SK-N-SH (cell line): ENCODE results near the gene IL36G. TPM values are rescaled to one million over a fixed set of nuclear protein-coding genes. Genes with fewer than 3 reads are reported as not detected.
A peak's percentile ranks its signal among the peaks of the same experiment; 100 is the strongest.

Experiments
- CTCF ChIA-PET: fragments of 300-600, 350-600 bp; formaldehyde crosslinking; extraction: SDS; loops from one replicate; lab custom pipeline; 2021; lab: Yijun Ruan, JAX
- POLR2A ChIA-PET: fragments of 350-600 bp; sonication (Branson Sonifier 250); formaldehyde crosslinking; extraction: SDS; loops from one replicate; lab custom pipeline; 2020; ENCODE audit warnings: antibody characterized with exemption, inconsistent platforms; lab: Yijun Ruan, JAX
- DNase-seq: peaks from one replicate; pipeline ENCODE4 v3.0.0; 2012
- H2AFZ ChIP-seq: fragments of 200-600 bp; sonication (generic); 2 replicates; pipeline ENCODE4 v1.8.1; 2016; ENCODE audit warnings: antibody characterized with exemption, mild to moderate bottlenecking, low read depth
- H3F3A ChIP-seq: fragments of 200-600 bp; sonication (generic); replicated peaks from 2 replicates; pipeline ENCODE3; 2016; ENCODE audit warnings: antibody characterized with exemption, mild to moderate bottlenecking; ENCODE audit not compliant: insufficient read depth
- H3K27ac ChIP-seq, 2 experiments: fragments of 200-500 bp in 1 of 2; fragments of 200-600 bp in 1 of 2; sonication (Bioruptor generic) in 1 of 2; sonication (generic), shearing (Covaris generic) in 1 of 2; 2 replicates each; pipeline versions ENCODE4 v1.5.1 to v1.6.1; 2014 to 2016; ENCODE audit warnings: low read depth in 2 of 2, inconsistent platforms in 1 of 2, low read length in 1 of 2, mild to moderate bottlenecking in 1 of 2, mixed read lengths in 1 of 2
- H3K27me3 ChIP-seq: fragments of 200-600 bp; sonication (generic), shearing (Covaris generic); 2 replicates; pipeline ENCODE4 v1.6.1; 2016; ENCODE audit warnings: mixed run types; ENCODE audit not compliant: insufficient read depth
- H3K36me3 ChIP-seq, 2 experiments: fragments of 200-500 bp in 1 of 2; fragments of 200-600 bp in 1 of 2; sonication (Bioruptor generic) in 1 of 2; sonication (generic) in 1 of 2; replicated peaks in 1 of 2; 2 replicates each; pipeline versions ENCODE3 to v1.5.1; 2014 to 2016; ENCODE audit warnings: low read length in 1 of 2, mild to moderate bottlenecking in 1 of 2; ENCODE audit not compliant: insufficient read depth in 2 of 2, control insufficient read depth in 1 of 2
- H3K4me1 ChIP-seq, 2 experiments: fragments of 200-500 bp in 1 of 2; fragments of 200-600 bp in 1 of 2; sonication (Bioruptor generic) in 1 of 2; sonication (generic), shearing (Covaris generic) in 1 of 2; 2 replicates each; pipeline versions ENCODE4 v1.5.1 to v1.6.1; 2014 to 2016; ENCODE audit warnings: low read depth in 1 of 2, low read length in 1 of 2, mixed run types in 1 of 2; ENCODE audit not compliant: insufficient read depth in 2 of 2, control insufficient read depth in 1 of 2
- H3K4me2 ChIP-seq: fragments of 200-600 bp; sonication (generic), shearing (Covaris generic); 2 replicates; pipeline ENCODE4 v1.6.1; 2017; ENCODE audit warnings: mixed run types
- H3K4me3 ChIP-seq, 2 experiments: fragments of 200-500 bp in 1 of 2; fragments of 200-600 bp in 1 of 2; sonication (Bioruptor generic) in 1 of 2; sonication (generic), shearing (Covaris generic) in 1 of 2; 2 replicates each; pipeline versions ENCODE4 v1.5.1 to v1.8.1; 2014 to 2016; ENCODE audit warnings: low read depth in 2 of 2, inconsistent platforms in 1 of 2, low read length in 1 of 2, mild to moderate bottlenecking in 1 of 2, mixed read lengths in 1 of 2, moderate library complexity in 1 of 2
- H3K79me2 ChIP-seq: fragments of 200-600 bp; sonication (generic); 2 replicates; pipeline ENCODE4 v1.8.1; 2017; ENCODE audit warnings: mild to moderate bottlenecking; ENCODE audit not compliant: insufficient read depth
- H3K9ac ChIP-seq: fragments of 200-600 bp; sonication (generic); 2 replicates; pipeline ENCODE4 v1.6.1; 2017; ENCODE audit warnings: mixed run types
- H3K9me2 ChIP-seq: fragments of 200-600 bp; sonication (generic); 2 replicates; pipeline ENCODE4 v1.6.1; 2017; ENCODE audit warnings: mixed run types
- H3K9me3 ChIP-seq: fragments of 200-600 bp; sonication (generic); 2 replicates; pipeline ENCODE4 v1.6.1; 2017; ENCODE audit warnings: mixed run types, mild to moderate bottlenecking, moderate library complexity
- H4K20me1 ChIP-seq: fragments of 200-600 bp; sonication (generic); 2 replicates; pipeline ENCODE4 v1.6.1; 2017; ENCODE audit warnings: mild to moderate bottlenecking, mixed run types; ENCODE audit not compliant: insufficient read depth
- CHD2 ChIP-seq: fragments of 150-350 bp; IDR thresholded peaks from 2 replicates; pipeline ENCODE4 v1.6.1; 2018; ENCODE audit warnings: low read length; ENCODE audit not compliant: partially characterized antibody
- CTCF ChIP-seq: fragments of 200-600 bp; sonication (generic); IDR thresholded peaks from 2 replicates; pipeline ENCODE4 v1.6.1; 2017; ENCODE audit warnings: antibody characterized with exemption, mild to moderate bottlenecking, moderate library complexity
- FOSL2 ChIP-seq: IDR thresholded peaks from 2 replicates; pipeline ENCODE4 v1.4.0; 2012; ENCODE audit warnings: low read depth, mild to moderate bottlenecking, moderate library complexity, borderline replicate concordance
- GABPA ChIP-seq: IDR thresholded peaks from 2 replicates; pipeline ENCODE4 v1.4.0; 2012; ENCODE audit warnings: low read depth, mild to moderate bottlenecking
- IRF3 ChIP-seq: fragments of 150-350 bp; IDR thresholded peaks from 2 replicates; pipeline ENCODE4 v1.6.1; 2016; ENCODE audit warnings: mild to moderate bottlenecking, low read depth, low read length
- JUND ChIP-seq: IDR thresholded peaks from 2 replicates; pipeline ENCODE4 v1.4.0; 2012
- MEF2A ChIP-seq: IDR thresholded peaks from 2 replicates; pipeline ENCODE4 v1.4.0; 2012; ENCODE audit warnings: low read depth, borderline replicate concordance
- NRF1 ChIP-seq: IDR thresholded peaks from 2 replicates; pipeline ENCODE4 v1.6.1; 2012; ENCODE audit warnings: low read depth, mild to moderate bottlenecking, low read length
- POLR2AphosphoS5 ChIP-seq: IDR thresholded peaks from 2 replicates; pipeline ENCODE4 v1.6.1; 2012; ENCODE audit warnings: low read depth, low read length
- RAD21 ChIP-seq: IDR thresholded peaks from 2 replicates; pipeline ENCODE4 v1.6.1; 2012; ENCODE audit warnings: mild to moderate bottlenecking, low read length
- RCOR1 ChIP-seq: fragments of 150-350 bp; IDR thresholded peaks from 2 replicates; pipeline ENCODE4 v1.6.1; 2017; ENCODE audit warnings: antibody characterized with exemption, low read length
- REST ChIP-seq: IDR thresholded peaks from 2 replicates; pipeline ENCODE4 v1.6.1; 2012; ENCODE audit warnings: mild to moderate bottlenecking, low read depth, low read length, moderate library complexity
- TAF1 ChIP-seq: IDR thresholded peaks from 2 replicates; pipeline ENCODE4 v1.6.1; 2012; ENCODE audit warnings: low read depth, mild to moderate bottlenecking, low read length, moderate library complexity, borderline replicate concordance
- TCF12 ChIP-seq: IDR thresholded peaks from 2 replicates; pipeline ENCODE4 v1.4.0; 2012
- TEAD4 ChIP-seq: IDR thresholded peaks from 2 replicates; pipeline ENCODE4 v1.4.0; 2012; ENCODE audit warnings: mild to moderate bottlenecking, borderline replicate concordance; ENCODE audit not compliant: insufficient read depth
- USF1 ChIP-seq: IDR thresholded peaks from 2 replicates; pipeline ENCODE4 v1.4.0; 2012; ENCODE audit warnings: low read depth, borderline replicate concordance
- YY1 ChIP-seq: IDR thresholded peaks from 2 replicates; pipeline ENCODE4 v1.4.0; 2012; ENCODE audit warnings: low read depth, mild to moderate bottlenecking
- WGBS: methylation state at CpG from one replicate; pipeline ENCODE4 v1.1.6; 2017; ENCODE audit warnings: low lambda C conversion rate; 5-methylcytosine and 5-hydroxymethylcytosine counted together
- polyA plus RNA-seq, 3 experiments: library from polyadenylated mRNA; depleted of rRNA; stranded (reverse); fragments of >200 nt; gene quantifications; 2 replicates each; pipeline ENCODE4 v1.2.3, GENCODE V29; 2012

The IL36G gene
- polyA plus RNA-seq, 1 of the 3 experiments (the other 2 are of a cell fraction), result not detected

GRCh38 chr2:112993831-112994230 is 16.0 kb downstream of the IL36G start (continued):
- no peak for TF ChIP-seq TAF1
- no peak for TF ChIP-seq CHD2
- no peak for TF ChIP-seq TCF12

- Histone ChIP-seq H3F3A (no peaks in the 10 kb centered on the region), H3K4me2 (no peak overlapping the region), H3K4me3 (no peak overlapping the region), H3K9ac (no peak overlapping the region), H3K27me3 (no peaks in the 10 kb centered on the region; the same call in 1 of the 2 replicates), H3K9me3 (no peaks in the 10 kb centered on the region), H3K27ac (no peak overlapping the region), H4K20me1 (no peaks in the 10 kb centered on the region), H3K9me2 (no peaks in the 10 kb centered on the region), H3K4me1 (no peaks in the 10 kb centered on the region), H2AFZ (no peak overlapping the region), H3K79me2 (no peaks in the 10 kb centered on the region; the same call in 1 of the 2 replicates), H3K36me3 (no peaks in the 10 kb centered on the region)
- WGBS, result 7% methylated on average over 2 of the region's 2 CpGs
- DNase-seq, result no peak
- POLR2A ChIA-PET, result no interaction called here
- CTCF ChIA-PET, result interaction anchor here (1.3 kb wide), 1 partner anchor 36 kb away, joined by 4 read pairs; no protein-coding TSS in a partner anchor
- no peak for TF ChIP-seq POLR2AphosphoS5
- TF ChIP-seq YY1, result no peak
- no peak for TF ChIP-seq IRF3
- no peak for TF ChIP-seq NRF1
- no peak for TF ChIP-seq USF1
- no peak for TF ChIP-seq GABPA
- TF ChIP-seq RAD21, result no peak
- TF ChIP-seq FOSL2, result no peak
- TF ChIP-seq CTCF, result no peak
- TF ChIP-seq TAF1, result no peak
Observed at GRCh38 chr2:112994648-112995047, 16.8 kb downstream of the IL36G start.

- Histone ChIP-seq H3K9me3 (no peaks in the 10 kb centered on the region), H3K36me3 (no peaks in the 10 kb centered on the region), H2AFZ (no peak overlapping the region), H3K27ac (no peak overlapping the region), H3K4me1 (no peaks in the 10 kb centered on the region), H3F3A (no peaks in the 10 kb centered on the region), H3K9ac (no peak overlapping the region), H3K4me3 (peak overlapping the region in 1 of 2 experiments; percentile 23; a peak in 1 of 4 replicates), H3K9me2 (no peaks in the 10 kb centered on the region), H3K4me2 (peak overlapping the region; percentile 45), H3K27me3 (no peaks in the 10 kb centered on the region; the same call in 1 of the 2 replicates), H4K20me1 (no peaks in the 10 kb centered on the region), H3K79me2 (no peaks in the 10 kb centered on the region; the same call in 1 of the 2 replicates)
- ChIA-PET CTCF (interaction anchor here (1.0 kb wide), 1 partner anchor 395 kb away, joined by 3 read pairs; no protein-coding TSS in a partner anchor), POLR2A (no interaction called here)
- whole genome bisulfite sequencing, result 29% methylated on average over 14 of the region's 14 CpGs
- no peak for TF ChIP-seq REST
- no peak for TF ChIP-seq RCOR1
- no peak for TF ChIP-seq CHD2
- no peak for TF ChIP-seq MEF2A
- no peak for TF ChIP-seq TEAD4
- no peak for TF ChIP-seq JUND
- TF ChIP-seq NRF1, result no peak
- TF ChIP-seq RAD21, result no peak
- DNase-seq, result no peak
Observed at GRCh38 chr2:112995346-112995920, 17.6 kb downstream of the IL36G start.
